ENCODE measurements around the gene S100A7A. TPM values are rescaled to one million over a fixed set of nuclear protein-coding genes. Genes with fewer than 3 reads are reported as not detected.

Gene S100A7A
- polyA plus RNA-seq, 2 donors, result 0.02 to 1.3 TPM

GRCh38 chr1:153393926-153394325 lies 22.4 kb upstream of the S100A7A start:
- no peaks in the 10 kb centered on the region for H3K36me3 ChIP-seq (ENCODE audit: control insufficient read depth in 2 of 2, insufficient read depth in 2 of 2, low read length in 1 of 2)
- H3K9me3 ChIP-seq (ENCODE audit: control insufficient read depth in 2 of 2, insufficient read depth in 1 of 2, low read depth in 1 of 2, low read length in 1 of 2), result peaks cover 0 to 2% of the 10 kb centered on the region in 2 donors
- H3K4me3 ChIP-seq (ENCODE audit: low read depth in 1 of 2, low read length in 2 of 2), result no peak overlapping the region
- peak overlapping the region; percentile 72 to 89 for H3K27ac ChIP-seq (ENCODE audit: low read depth in 2 of 2, low read length in 1 of 2)
- H3K27me3 ChIP-seq (ENCODE audit: control insufficient read depth in 1 of 2, insufficient read depth in 2 of 2, low read length in 2 of 2), result no peaks in the 10 kb centered on the region
- peaks cover 0 to 25% of the 10 kb centered on the region in 2 donors for H3K4me1 ChIP-seq (ENCODE audit: control insufficient read depth in 2 of 2, insufficient read depth in 2 of 2, low read length in 1 of 2)
- 69 to 76% methylated on average over 6 of the region's 6 CpGs for WGBS, 2 donors

DNA sequence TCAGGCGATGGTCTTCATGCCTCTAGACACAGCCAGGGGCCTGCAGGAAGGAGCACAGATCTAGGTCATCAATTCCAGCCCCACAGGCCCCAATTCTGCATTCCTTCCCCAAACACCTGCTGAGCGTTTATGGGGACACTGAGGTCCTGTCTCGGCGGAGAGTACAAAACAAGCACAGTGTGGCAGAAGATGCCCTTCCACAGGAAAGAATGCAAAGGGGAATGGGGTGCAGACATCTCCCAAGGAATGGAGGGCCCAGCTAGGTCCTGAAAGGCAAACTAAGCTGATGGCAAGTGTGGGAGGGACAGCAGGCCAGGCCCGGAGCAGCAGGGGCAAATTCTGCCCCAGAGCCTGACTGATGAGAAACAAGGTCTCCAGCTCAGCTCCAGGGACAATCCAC lies 21.9 kb upstream of the S100A7A start:
- Histone ChIP-seq H3K4me1 (ENCODE audit: control insufficient read depth in 2 of 2, insufficient read depth in 2 of 2, low read length in 1 of 2) (peaks cover 0 to 25% of the 10 kb centered on the region in 2 donors), H3K36me3 (ENCODE audit: control insufficient read depth in 2 of 2, insufficient read depth in 2 of 2, low read length in 1 of 2) (no peaks in the 10 kb centered on the region), H3K27ac (ENCODE audit: low read depth in 2 of 2, low read length in 1 of 2) (peak overlapping the region; percentile 32 to 89), H3K27me3 (ENCODE audit: control insufficient read depth in 1 of 2, insufficient read depth in 2 of 2, low read length in 2 of 2) (no peaks in the 10 kb centered on the region), H3K4me3 (ENCODE audit: low read depth in 1 of 2, low read length in 2 of 2) (no peak overlapping the region), H3K9me3 (ENCODE audit: control insufficient read depth in 2 of 2, insufficient read depth in 1 of 2, low read depth in 1 of 2, low read length in 1 of 2) (peaks cover 0 to 2% of the 10 kb centered on the region in 2 donors)
- WGBS, 2 donors, result 79% methylated on average over 5 of the region's 5 CpGs

- H3K36me3 ChIP-seq (ENCODE audit: control insufficient read depth in 2 of 2, insufficient read depth in 2 of 2, low read length in 1 of 2), result no peaks in the 10 kb centered on the region
- H3K4me1 ChIP-seq (ENCODE audit: control insufficient read depth in 2 of 2, insufficient read depth in 2 of 2, low read length in 1 of 2), result peaks cover 0 to 25% of the 10 kb centered on the region in 2 donors
- peaks cover 0 to 2% of the 10 kb centered on the region in 2 donors for H3K9me3 ChIP-seq (ENCODE audit: control insufficient read depth in 2 of 2, insufficient read depth in 1 of 2, low read depth in 1 of 2, low read length in 1 of 2)
- 50 to 56% methylated on average over 7 of the region's 7 CpGs for WGBS, 2 donors
- H3K27ac ChIP-seq (ENCODE audit: low read depth in 2 of 2, low read length in 1 of 2), result peak overlapping the region; percentile 32 to 89
- H3K27me3 ChIP-seq (ENCODE audit: control insufficient read depth in 1 of 2, insufficient read depth in 2 of 2, low read length in 2 of 2), result no peaks in the 10 kb centered on the region
- H3K4me3 ChIP-seq (ENCODE audit: low read depth in 1 of 2, low read length in 2 of 2), result no peak overlapping the region
Measured at GRCh38 chr1:153395136-153395685, 21.1 kb upstream of the S100A7A start.

- no peak overlapping the region for H3K27ac ChIP-seq (ENCODE audit: low read depth in 2 of 2, low read length in 1 of 2)
- no peaks in the 10 kb centered on the region for H3K36me3 ChIP-seq (ENCODE audit: control insufficient read depth in 2 of 2, insufficient read depth in 2 of 2, low read length in 1 of 2)
- 83% methylated on average over 6 of the region's 6 CpGs for WGBS, 2 donors
- H3K9me3 ChIP-seq (ENCODE audit: control insufficient read depth in 2 of 2, insufficient read depth in 1 of 2, low read depth in 1 of 2, low read length in 1 of 2), result peaks cover 0 to 2% of the 10 kb centered on the region in 2 donors
- no peak overlapping the region for H3K4me3 ChIP-seq (ENCODE audit: low read depth in 1 of 2, low read length in 2 of 2)
- peaks cover 0 to 23% of the 10 kb centered on the region in 2 donors for H3K4me1 ChIP-seq (ENCODE audit: control insufficient read depth in 2 of 2, insufficient read depth in 2 of 2, low read length in 1 of 2)
- no peaks in the 10 kb centered on the region for H3K27me3 ChIP-seq (ENCODE audit: control insufficient read depth in 1 of 2, insufficient read depth in 2 of 2, low read length in 2 of 2)
Measured at GRCh38 chr1:153395776-153396175, 20.5 kb upstream of the S100A7A start.

DNA sequence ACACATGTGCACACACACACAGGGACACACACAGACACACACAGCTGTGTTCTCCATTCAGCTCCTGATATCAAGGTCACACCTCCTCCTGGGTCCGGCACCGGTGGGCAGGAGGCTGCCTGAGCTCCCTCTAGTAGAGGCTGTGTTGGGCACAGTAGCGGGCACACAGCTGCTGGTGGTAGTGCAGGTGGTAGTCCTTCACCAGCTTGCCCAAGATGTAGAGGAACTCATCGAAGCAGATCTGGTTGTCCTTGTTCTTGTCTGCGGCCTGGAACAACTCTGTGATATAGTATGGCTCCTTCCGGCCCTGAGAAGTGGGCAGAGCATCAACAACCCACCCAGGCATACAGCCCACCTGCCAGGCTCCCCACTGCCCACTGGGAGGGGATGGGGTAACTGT lies 19.9 kb upstream of the S100A7A start:
- no peaks in the 10 kb centered on the region for H3K36me3 ChIP-seq (ENCODE audit: control insufficient read depth in 2 of 2, insufficient read depth in 2 of 2, low read length in 1 of 2)

DNA sequence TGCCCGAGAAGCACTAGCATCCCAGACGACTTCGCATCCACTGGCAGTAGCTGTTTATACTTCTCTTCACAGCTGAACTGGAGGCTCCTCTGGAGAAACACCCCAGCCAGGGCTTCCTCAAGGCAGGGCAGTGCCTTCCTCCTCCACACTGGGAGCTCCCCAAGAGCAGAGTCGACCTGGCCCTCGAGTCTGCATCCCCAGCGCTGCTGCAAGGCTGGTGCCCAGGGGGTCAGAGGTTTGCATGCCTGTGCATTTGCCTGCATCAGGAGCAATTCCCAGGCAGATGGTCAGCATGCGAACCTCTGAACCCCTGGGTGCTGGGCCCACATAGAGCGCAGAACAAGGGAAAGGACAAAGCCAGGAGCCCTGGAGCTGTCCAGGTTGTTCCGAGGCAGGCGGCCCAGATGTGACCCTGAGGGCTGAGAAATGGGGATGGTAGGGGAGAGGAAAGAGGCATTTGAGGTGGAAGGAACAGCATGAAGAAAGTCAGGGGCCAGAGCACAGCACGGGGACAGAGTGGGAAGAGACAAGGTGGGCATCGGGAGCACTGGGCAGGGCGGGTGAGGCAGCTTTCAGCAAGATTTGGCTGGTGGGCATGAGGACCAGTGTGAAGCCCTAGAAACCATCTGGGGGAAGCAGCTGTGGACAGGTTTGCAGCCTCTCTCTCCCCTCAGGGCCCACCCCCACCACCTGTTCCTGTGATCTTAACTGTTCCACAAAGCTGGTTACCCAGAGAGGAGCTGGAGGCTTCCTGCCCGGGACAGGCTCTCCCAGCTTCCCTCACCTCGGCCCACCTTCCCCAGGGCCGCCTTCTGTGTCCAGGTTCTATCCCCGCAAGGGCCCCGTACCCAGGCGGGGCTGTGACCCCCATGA lies 19.0 kb upstream of the S100A7A start:
- Histone ChIP-seq H3K27me3 (ENCODE audit: control insufficient read depth in 1 of 2, insufficient read depth in 2 of 2, low read length in 2 of 2) (no peaks in the 10 kb centered on the region), H3K4me1 (ENCODE audit: control insufficient read depth in 2 of 2, insufficient read depth in 2 of 2, low read length in 1 of 2) (peaks cover 0 to 20% of the 10 kb centered on the region in 2 donors), H3K9me3 (ENCODE audit: control insufficient read depth in 2 of 2, insufficient read depth in 1 of 2, low read depth in 1 of 2, low read length in 1 of 2) (peaks cover 0 to 2% of the 10 kb centered on the region in 2 donors), H3K27ac (ENCODE audit: low read depth in 2 of 2, low read length in 1 of 2) (no peak overlapping the region), H3K36me3 (ENCODE audit: control insufficient read depth in 2 of 2, insufficient read depth in 2 of 2, low read length in 1 of 2) (no peaks in the 10 kb centered on the region), H3K4me3 (ENCODE audit: low read depth in 1 of 2, low read length in 2 of 2) (no peak overlapping the region)
- WGBS, 2 donors, result 81 to 82% methylated on average over 19 of the region's 19 CpGs

More for the DNA sequence above, 19.9 kb upstream of the S100A7A start:
- no peaks in the 10 kb centered on the region for H3K27me3 ChIP-seq (ENCODE audit: control insufficient read depth in 1 of 2, insufficient read depth in 2 of 2, low read length in 2 of 2)
- H3K9me3 ChIP-seq (ENCODE audit: control insufficient read depth in 2 of 2, insufficient read depth in 1 of 2, low read depth in 1 of 2, low read length in 1 of 2), result peaks cover 0 to 2% of the 10 kb centered on the region in 2 donors
- WGBS, 2 donors, result 81 to 84% methylated on average over 6 of the region's 6 CpGs
- no peak overlapping the region for H3K4me3 ChIP-seq (ENCODE audit: low read depth in 1 of 2, low read length in 2 of 2)
- no peak overlapping the region for H3K27ac ChIP-seq (ENCODE audit: low read depth in 2 of 2, low read length in 1 of 2)
- H3K4me1 ChIP-seq (ENCODE audit: control insufficient read depth in 2 of 2, insufficient read depth in 2 of 2, low read length in 1 of 2), result peaks cover 0 to 23% of the 10 kb centered on the region in 2 donors

DNA sequence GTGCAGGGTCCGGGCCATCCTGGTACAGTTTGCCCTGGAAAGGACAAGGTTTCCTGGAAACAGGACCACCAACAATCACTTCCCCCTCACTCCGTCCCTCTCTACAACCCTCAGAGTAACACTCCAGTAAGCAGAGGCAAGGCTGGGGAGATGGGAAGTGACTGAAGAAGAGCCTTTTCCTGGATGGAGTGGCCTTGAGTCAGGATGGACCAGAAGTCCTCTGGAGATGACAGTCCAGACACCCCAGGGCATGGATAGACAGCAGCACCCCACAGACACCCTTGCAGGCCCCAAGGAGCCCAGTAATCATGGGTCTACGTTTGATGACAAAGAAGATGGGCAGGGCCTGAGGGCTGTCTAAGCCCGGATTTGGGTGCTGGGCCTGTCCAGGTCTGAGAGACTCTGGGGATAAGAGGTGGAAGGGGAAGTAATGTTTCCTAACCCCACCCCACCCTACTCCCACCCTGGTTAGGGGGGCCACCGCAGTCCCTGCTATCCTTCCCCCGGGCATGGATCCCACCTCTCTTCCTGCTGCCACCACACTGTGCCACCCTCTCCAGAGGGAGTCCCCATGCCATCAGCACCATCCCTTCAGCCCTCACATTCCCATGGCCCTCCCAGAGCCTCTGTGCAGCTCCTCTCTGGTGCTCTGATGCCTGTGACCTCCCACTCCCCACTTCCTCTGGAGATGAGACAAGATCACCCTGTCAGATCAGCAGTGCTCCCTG lies 18.2 kb upstream of the S100A7A start:
- Histone ChIP-seq H3K36me3 (ENCODE audit: control insufficient read depth in 2 of 2, insufficient read depth in 2 of 2, low read length in 1 of 2) (no peaks in the 10 kb centered on the region), H3K4me1 (ENCODE audit: control insufficient read depth in 2 of 2, insufficient read depth in 2 of 2, low read length in 1 of 2) (peaks cover 0 to 17% of the 10 kb centered on the region in 2 donors)
- 83 to 90% methylated on average over 6 of the region's 6 CpGs for WGBS, 2 donors

DNA sequence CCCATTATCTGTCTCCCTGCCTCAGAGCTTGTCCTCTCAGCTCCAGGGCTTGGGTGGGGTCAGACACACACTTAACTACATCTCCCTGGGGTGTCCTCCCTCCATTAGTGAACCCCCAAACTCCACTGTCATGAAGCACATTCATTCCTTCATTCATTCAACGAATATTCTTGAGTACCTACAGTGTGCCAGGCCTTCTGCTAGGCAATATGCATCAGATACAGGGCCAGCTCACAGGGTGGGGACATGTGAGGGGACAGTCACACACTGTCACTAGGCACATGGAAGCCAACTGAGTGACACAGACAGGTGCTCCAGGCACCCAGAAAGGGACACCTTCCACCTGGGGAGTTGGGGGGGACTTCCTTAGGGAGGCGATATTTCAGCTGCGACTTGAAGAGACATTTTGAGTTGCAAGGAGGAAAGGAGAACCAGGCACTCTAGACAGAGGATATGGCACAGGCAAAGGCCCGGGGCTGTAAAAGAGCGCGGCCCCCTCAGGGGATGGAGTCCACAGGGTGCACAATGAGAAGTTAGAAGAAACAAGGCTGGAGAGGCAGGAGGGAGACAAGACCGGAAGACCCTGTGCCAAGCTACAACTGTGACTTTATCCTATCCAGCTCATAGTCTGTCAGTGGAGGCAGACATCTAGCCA lies 16.8 kb upstream of the S100A7A start:
- Histone ChIP-seq H3K36me3 (ENCODE audit: control insufficient read depth in 2 of 2, insufficient read depth in 2 of 2, low read length in 1 of 2) (no peaks in the 10 kb centered on the region), H3K27me3 (ENCODE audit: control insufficient read depth in 1 of 2, insufficient read depth in 2 of 2, low read length in 2 of 2) (no peaks in the 10 kb centered on the region), H3K4me3 (ENCODE audit: low read depth in 1 of 2, low read length in 2 of 2) (no peak overlapping the region), H3K9me3 (ENCODE audit: control insufficient read depth in 2 of 2, insufficient read depth in 1 of 2, low read depth in 1 of 2, low read length in 1 of 2) (peaks cover 0 to 2% of the 10 kb centered on the region in 2 donors), H3K4me1 (ENCODE audit: control insufficient read depth in 2 of 2, insufficient read depth in 2 of 2, low read length in 1 of 2) (peaks cover 0 to 10% of the 10 kb centered on the region in 2 donors), H3K27ac (ENCODE audit: low read depth in 2 of 2, low read length in 1 of 2) (no peak overlapping the region)
- 89 to 91% methylated on average over 7 of the region's 7 CpGs for WGBS, 2 donors

More for the DNA sequence above, 18.2 kb upstream of the S100A7A start:
- Histone ChIP-seq H3K27me3 (ENCODE audit: control insufficient read depth in 1 of 2, insufficient read depth in 2 of 2, low read length in 2 of 2) (no peaks in the 10 kb centered on the region), H3K27ac (ENCODE audit: low read depth in 2 of 2, low read length in 1 of 2) (no peak overlapping the region), H3K9me3 (ENCODE audit: control insufficient read depth in 2 of 2, insufficient read depth in 1 of 2, low read depth in 1 of 2, low read length in 1 of 2) (peaks cover 0 to 2% of the 10 kb centered on the region in 2 donors), H3K4me3 (ENCODE audit: low read depth in 1 of 2, low read length in 2 of 2) (no peak overlapping the region)

DNA sequence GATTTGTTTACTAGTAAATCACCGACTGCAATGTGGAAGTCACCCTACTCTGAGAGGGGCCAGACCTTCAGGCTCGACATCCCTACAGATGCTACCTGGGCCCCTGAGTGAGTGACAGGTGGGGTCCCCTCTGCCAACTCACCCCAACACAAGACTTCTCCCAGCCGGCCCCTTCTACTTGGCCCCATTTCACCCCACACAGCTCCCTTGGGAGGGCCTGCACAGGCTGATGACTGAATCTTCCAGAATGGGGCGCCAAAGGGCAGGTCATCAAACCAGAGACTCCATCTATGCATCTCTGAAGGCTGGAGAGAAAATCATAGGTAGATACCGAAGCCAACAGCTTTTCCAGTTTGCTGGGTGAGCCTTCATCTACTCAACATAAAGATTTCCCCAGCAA lies 16.1 kb upstream of the S100A7A start:
- 56 to 66% methylated on average over 5 of the region's 5 CpGs for WGBS, 2 donors
- H3K9me3 ChIP-seq (ENCODE audit: control insufficient read depth in 2 of 2, insufficient read depth in 1 of 2, low read depth in 1 of 2, low read length in 1 of 2), result peaks cover 0 to 5% of the 10 kb centered on the region in 2 donors
- H3K27me3 ChIP-seq (ENCODE audit: control insufficient read depth in 1 of 2, insufficient read depth in 2 of 2, low read length in 2 of 2), result no peaks in the 10 kb centered on the region
- no peaks in the 10 kb centered on the region for H3K36me3 ChIP-seq (ENCODE audit: control insufficient read depth in 2 of 2, insufficient read depth in 2 of 2, low read length in 1 of 2)
- peak overlapping the region in 1 of 2 donors; percentile 27 for H3K27ac ChIP-seq (ENCODE audit: low read depth in 2 of 2, low read length in 1 of 2)
- H3K4me3 ChIP-seq (ENCODE audit: low read depth in 1 of 2, low read length in 2 of 2), result no peak overlapping the region
- H3K4me1 ChIP-seq (ENCODE audit: control insufficient read depth in 2 of 2, insufficient read depth in 2 of 2, low read length in 1 of 2), result peaks cover 0 to 3% of the 10 kb centered on the region in 2 donors

Data from esophagus (tissue), 2 donors.